HepG2 (cell line): ENCODE data around the gene HCRTR1. TPM values are rescaled to one million over a fixed set of nuclear protein-coding genes. Genes with fewer than 3 reads are reported as not detected.
A peak's percentile ranks its signal among the peaks of the same experiment; 100 is the strongest.

ENCODE experiments used
- ATAC-seq: fragments of 200-7000 bp; cut with Tn5 transposase; 3 replicates; pipeline ENCODE4 v1.9.1; 2020; ENCODE audit warnings: mild to moderate bottlenecking, moderate library complexity
- Bru-seq: library from RNA; stranded (reverse); fragments of 400-500 nt; gene quantifications from one replicate; lab custom pipeline; 2021; lab: Mats Ljungman, UMichigan
- BruChase-seq, 2 experiments: library from RNA; stranded (reverse); fragments of 400-500 nt; gene quantifications; one replicate each; lab custom pipeline; 2021; lab: Mats Ljungman, UMichigan
- BruUV-seq: library from RNA; stranded (reverse); fragments of 400-500 nt; replicated peaks from 2 replicates; lab custom pipeline; 2021; lab: Mats Ljungman, UMichigan
- CTCF ChIA-PET: fragments of 300-600 bp; formaldehyde crosslinking; extraction: SDS; loops from one replicate; lab custom pipeline; 2021; ENCODE audit warnings: low total read pairs, inconsistent platforms, low intra/inter-chr PET ratio; lab: Yijun Ruan, JAX
- POLR2A ChIA-PET: fragments of 350-600 bp; sonication (Branson Sonifier 250); formaldehyde crosslinking; loops from one replicate; lab custom pipeline; 2020; ENCODE audit warnings: antibody characterized with exemption, inconsistent platforms; lab: Yijun Ruan, JAX
- DNase-seq: peaks from one replicate; pipeline ENCODE4 v3.0.0-alpha.2; 2015; ENCODE audit warnings: low spot score
- FAIRE-seq: peaks from 3 replicates; lab custom pipeline; 2011; peaks lifted over from hg19 to GRCh38; lab: Jason Lieb, UNC
- H2AFZ ChIP-seq: one replicate; pipeline ENCODE4 v1.6.1; 2011; ENCODE audit warnings: low read length, inconsistent platforms
- H3K27ac ChIP-seq: fragments of 300-600 bp; 3 replicates; pipeline ENCODE4 v1.8.0; 2011; ENCODE audit warnings: mixed run types, mild to moderate bottlenecking, mixed read lengths, low read length, inconsistent platforms; ENCODE audit not compliant: insufficient read depth; ENCODE audit errors: extremely low read length
- H3K27me3 ChIP-seq, 2 experiments: fragments of 200-600 bp in 1 of 2; 2 replicates in 1 of 2; 3 replicates in 1 of 2; pipeline versions ENCODE4 v1.6.0 to v1.8.0; 2011; ENCODE audit warnings: low read length in 2 of 2, mild to moderate bottlenecking in 2 of 2, moderate library complexity in 2 of 2, inconsistent platforms in 1 of 2; ENCODE audit not compliant: insufficient read depth in 2 of 2, control insufficient read depth in 1 of 2
- H3K36me3 ChIP-seq, 2 experiments: fragments of 200-600 bp in 1 of 2; replicated peaks in 1 of 2; 2 replicates in 1 of 2; 3 replicates in 1 of 2; pipeline versions ENCODE4 v1.5.1 to v1.8.0; 2011; ENCODE audit warnings: low read length in 2 of 2, inconsistent platforms in 1 of 2; ENCODE audit not compliant: insufficient read depth in 2 of 2, control insufficient read depth in 1 of 2
- H3K4me1 ChIP-seq: 2 replicates; pipeline ENCODE4 v1.5.1; 2012; ENCODE audit warnings: low read length, inconsistent platforms; ENCODE audit not compliant: insufficient read depth
- H3K4me2 ChIP-seq: 2 replicates; pipeline ENCODE4 v1.6.0; 2011; ENCODE audit warnings: low read depth, low read length, inconsistent platforms
- H3K4me3 ChIP-seq, 3 experiments: fragments of 200-600 bp in 1 of 3; sonication (generic), shearing (Covaris generic) in 1 of 3; replicated peaks in 1 of 3; 2 replicates each; pipeline ENCODE4 v1.5.1; 2011 to 2016; ENCODE audit warnings: low read length in 3 of 3, inconsistent platforms in 2 of 3, low read depth in 2 of 3, mild to moderate bottlenecking in 2 of 3, control low read depth in 1 of 3, mixed read lengths in 1 of 3; ENCODE audit not compliant: insufficient read depth in 1 of 3
- H3K79me2 ChIP-seq: one replicate; pipeline ENCODE4 v1.6.1; 2011; ENCODE audit warnings: low read length, inconsistent platforms; ENCODE audit not compliant: insufficient read depth
- H3K9ac ChIP-seq: 2 replicates; pipeline ENCODE4 v1.6.0; 2011; ENCODE audit warnings: mild to moderate bottlenecking, low read depth, low read length, inconsistent platforms; ENCODE audit not compliant: insufficient read depth
- H3K9me3 ChIP-seq: 2 replicates; pipeline ENCODE4 v1.5.1; 2012; ENCODE audit warnings: mild to moderate bottlenecking, low read length
- H4K20me1 ChIP-seq: 2 replicates; pipeline ENCODE4 v1.6.0; 2011; ENCODE audit warnings: inconsistent platforms, mild to moderate bottlenecking, low read length, moderate library complexity; ENCODE audit not compliant: insufficient read depth
- CREB1 ChIP-seq, 2 experiments: fragments of 450-650 bp in 1 of 2; IDR thresholded peaks; 2 replicates each; pipeline ENCODE4 v1.6.1; 2016 to 2017; ENCODE audit warnings: control low read depth in 1 of 2, mild to moderate bottlenecking in 1 of 2, missing compliant biosample characterization in 1 of 2, missing genetic modification characterization in 1 of 2
- LRRFIP1 ChIP-seq: sonication (generic); formaldehyde crosslinking; conservative IDR thresholded peaks from 2 replicates; pipeline ENCODE4 v1.4.0; 2020; ENCODE audit warnings: missing genetic modification reagents
- ZMAT3 ChIP-seq: sonication (generic); formaldehyde crosslinking; conservative IDR thresholded peaks from 2 replicates; pipeline ENCODE4 v1.7.0; 2021; ENCODE audit warnings: missing genetic modification reagents
- ZNF12 ChIP-seq: sonication (generic); formaldehyde crosslinking; IDR thresholded peaks from 2 replicates; pipeline ENCODE4 v1.5.0; 2020; ENCODE audit warnings: missing genetic modification reagents
- ZNF776 ChIP-seq: sonication (generic); formaldehyde crosslinking; IDR thresholded peaks from 2 replicates; pipeline ENCODE4 v1.4.0; 2020; ENCODE audit warnings: mild to moderate bottlenecking, missing genetic modification reagents
- WGBS: methylation state at CpG from one replicate; pipeline ENCODE4 v1.1.6; 2017; ENCODE audit warnings: low lambda C conversion rate; 5-methylcytosine and 5-hydroxymethylcytosine counted together
- in situ Hi-C: cut with HindIII; loops from 2 replicates; pipeline ENCODE4 v1.10.0; 2017; ENCODE audit warnings: low pct_unique_long_range_greater_than_20kb; ENCODE audit not compliant: extremely low pct_ligation_motif_present
- intact Hi-C: fragments of 100-400 bp; cut with micrococcal nuclease; formaldehyde crosslinking; loops from one replicate; pipeline ENCODE4 v1.10.0; 2022; ENCODE audit not compliant: unreplicated experiment
- long read RNA-seq, 2 experiments: library from RNA in 1 of 2; library from polyadenylated mRNA in 1 of 2; stranded (forward) in 1 of 2; unstranded in 1 of 2; transcript quantifications; one replicate each; pipeline ENCODE4 v2.0.0, GENCODE V29; 2019 to 2022
- polyA minus RNA-seq, 3 experiments: library from RNA; depleted of rRNA, polyadenylated mRNA; stranded (reverse); fragments of >200 nt; gene quantifications; 2 replicates each; pipeline ENCODE4 v1.2.3, GENCODE V29; 2011; ENCODE audit warnings: low replicate concordance in 1 of 3
- polyA plus RNA-seq, 8 experiments: library from polyadenylated mRNA; depleted of rRNA in 3 of 8; stranded (reverse) in 7 of 8; unstranded in 1 of 8; fragments of >200 nt; fragmentation: Illumina TruSeq in 4 of 8; extraction: Trizol in 4 of 8; gene quantifications; 2 replicates each; pipeline versions ENCODE4 v1.2.1 to v1.2.3, GENCODE V29; 2011 to 2016; ENCODE audit warnings: low read depth in 4 of 8, missing spikeins in 1 of 8, mixed read lengths in 1 of 8; ENCODE audit not compliant: insufficient read depth in 1 of 8
- total RNA-seq, 5 experiments: library from RNA; depleted of rRNA; stranded (reverse); fragments of >200 nt; fragmentation: Illumina TruSeq; extraction: Trizol; gene quantifications; 2 replicates each; pipeline ENCODE4 v1.2.3, GENCODE V29; 2016; ENCODE audit warnings: low read depth in 1 of 5

The HCRTR1 gene
- total RNA-seq (2016; rRNA removed; fragmentation: Illumina TruSeq; extraction: Trizol) (not detected in 2 replicates), polyA plus RNA-seq (2011; rRNA removed) (0.05 TPM in 1 of 2 replicates, not detected in the other), polyA minus RNA-seq (2011; rRNA and poly(A)+ RNA removed; ENCODE audit: low replicate concordance) (not detected in 2 replicates), Bru-seq, nascent RNA (not detected), BruChase-seq, experiment 1, labeled RNA remaining after a 6-hour chase (not detected), BruChase-seq, experiment 2, labeled RNA remaining after a 2-hour chase (percentile 6 among the genes with signal in this experiment)
- total RNA-seq (2016; cell fraction: cytosol; rRNA removed; fragmentation: Illumina TruSeq; extraction: Trizol; ENCODE audit: low read depth): not detected in 2 replicates
- total RNA-seq (2016; cell fraction: insoluble cytoplasmic fraction; rRNA removed; fragmentation: Illumina TruSeq; extraction: Trizol): not detected in 2 replicates
- not detected in 2 replicates for total RNA-seq (2016; cell fraction: membrane; rRNA removed; fragmentation: Illumina TruSeq; extraction: Trizol)
- not detected in 2 replicates for total RNA-seq (2016; cell fraction: nucleus; rRNA removed; fragmentation: Illumina TruSeq; extraction: Trizol)
- polyA plus RNA-seq (2011; cell fraction: cytosol; rRNA removed): 0.03 TPM in 1 of 2 replicates, not detected in the other
- polyA plus RNA-seq (2011; cell fraction: nucleus; rRNA removed): 0.13 and 0.23 TPM in 2 replicates
- 0.07 TPM in 1 of 2 replicates, not detected in the other for polyA plus RNA-seq (2012)
- polyA plus RNA-seq (2016; cell fraction: cytosol; fragmentation: Illumina TruSeq; extraction: Trizol; ENCODE audit: low read depth): not detected in 2 replicates
- not detected in 2 replicates for polyA plus RNA-seq (2016; cell fraction: insoluble cytoplasmic fraction; fragmentation: Illumina TruSeq; extraction: Trizol; ENCODE audit: low read depth)
- not detected in 2 replicates for polyA plus RNA-seq (2016; cell fraction: membrane; fragmentation: Illumina TruSeq; extraction: Trizol; ENCODE audit: low read depth)
- polyA plus RNA-seq (2016; cell fraction: nucleus; fragmentation: Illumina TruSeq; extraction: Trizol; ENCODE audit: insufficient read depth, low read depth): not detected in 2 replicates
- not detected in 2 replicates for polyA minus RNA-seq (2011; cell fraction: cytosol; rRNA and poly(A)+ RNA removed)
- polyA minus RNA-seq (2011; cell fraction: nucleus; rRNA and poly(A)+ RNA removed): not detected in 2 replicates
- long read RNA-seq, experiment 1, partial matches to known transcripts: 0 of 1 reads
- long read RNA-seq, experiment 1, other reads (novel, unspliced or antisense): 1 of 1 reads
- long read RNA-seq, experiment 2: 0 reads

GRCh38 chr1:31617218-31617915, at the start of gene HCRTR1:
Gene HCRTR1, plus strand, starts transcription at chr1:31617689. Its CDS starts 1,504 bp downstream, at chr1:31619193.
- no peaks in the 10 kb centered on the region for H3K79me2 ChIP-seq
- WGBS: 6% methylated on average over 14 of the region's 48 CpGs
- peak within 1 kb of the TSS; percentile 59 to 72 (median 65) for H3K4me3 ChIP-seq
- in situ Hi-C loops: no loop called here
- no peak within 1 kb of the TSS for H3K9ac ChIP-seq
- no TSS peak for BruUV-seq
- no peaks in the 10 kb centered on the region for H3K36me3 ChIP-seq
- DNase-seq: no peak
- TF ChIP-seq ZNF776: no peak
- TF ChIP-seq ZNF12 (CRISPR knock-in tag): peak; percentile 71; the same call in 1 of the 2 replicates
- no peak for TF ChIP-seq CREB1 (IDR thresholded peaks at IDR 0.05)
- no peak for TF ChIP-seq CREB1 (CRISPR knock-in tag; IDR thresholded peaks at IDR 0.05)
- TF ChIP-seq ZMAT3 (CRISPR knock-in tag): 0 out of 2 replicates have a peak, but pooled peaks have one; percentile 24
- TF ChIP-seq LRRFIP1 (CRISPR knock-in tag): no peak
- TF ChIP-seq, all 625 proteins: peak for 2
- H3K9me3 ChIP-seq: no peaks in the 10 kb centered on the region
- ChIA-PET CTCF (interaction anchor here (1.3 to 2.8 kb wide), 2 partner anchors 23 to 53 kb away, joined by 3 to 17 read pairs; no protein-coding TSS in a partner anchor), POLR2A (interaction anchor here (1.2 kb wide), 1 partner anchor 10 kb away, joined by 3 read pairs; no protein-coding TSS in a partner anchor)
- peaks cover 7 to 42% of the 10 kb centered on the region in 2 experiments for H3K27me3 ChIP-seq
- H4K20me1 ChIP-seq: no peaks in the 10 kb centered on the region
- H3K4me1 ChIP-seq: peaks cover 9% of the 10 kb centered on the region; the same call in 1 of the 2 replicates
- H3K27ac ChIP-seq: no peak within 1 kb of the TSS
- no peak within 1 kb of the TSS for H2AFZ ChIP-seq
- peak within 1 kb of the TSS; percentile 77 for H3K4me2 ChIP-seq
- FAIRE-seq: no peak
- intact Hi-C loops: no loop called here
- ATAC-seq: peak; percentile 37
